GM20000 (cell line): ENCODE measurements around the gene CBR1.

Source experiments
- DNase-seq: peaks from one replicate; pipeline ENCODE4 v3.0.0; 2012; ENCODE audit warnings: low spot score
- CTCF ChIP-seq: IDR thresholded peaks from 2 replicates; pipeline ENCODE4 v1.5.1; 2012; ENCODE audit warnings: mild to moderate bottlenecking, control low read depth; ENCODE audit errors: extremely low read depth, missing control alignments

The CBR1 gene

GRCh38 chr21:36105327-36105842 is 35.6 kb downstream of the CBR1 start:
- TF ChIP-seq CTCF, result no peak
- no peak for DNase-seq

DNA sequence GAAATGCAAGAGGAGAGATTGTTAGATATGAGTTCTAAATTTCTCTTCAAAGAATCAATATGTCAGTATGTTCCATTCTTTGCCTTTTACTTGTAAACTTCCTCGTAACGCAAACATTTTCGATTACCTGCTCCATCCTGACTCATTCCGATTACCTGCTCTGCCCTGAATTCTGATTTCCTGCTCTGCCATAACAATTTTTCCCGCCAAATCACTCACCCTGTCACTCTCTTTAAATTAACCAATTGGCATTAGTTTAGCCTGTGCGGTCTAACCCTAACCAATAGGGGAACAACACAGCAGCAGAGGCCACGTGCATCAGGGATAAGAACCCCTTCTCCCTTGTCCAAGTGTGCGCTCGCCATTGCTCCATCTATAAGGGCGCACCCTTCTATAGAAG is 40.0 kb downstream of the CBR1 start:
- TF ChIP-seq CTCF, result no peak

GRCh38 chr21:36111238-36111637 is 41.4 kb downstream of the CBR1 start:
- DNase-seq, result no peak
- TF ChIP-seq CTCF, result no peak

More for the DNA sequence above, 40.0 kb downstream of the CBR1 start:
- DNase-seq, result no peak

GRCh38 chr21:36113647-36114428 is 44.0 kb downstream of the CBR1 start:
- no peak for TF ChIP-seq CTCF
- no peak for DNase-seq

GRCh38 chr21:36115138-36115730 is 45.4 kb downstream of the CBR1 start:
- TF ChIP-seq CTCF, result no peak
- no peak for DNase-seq

DNA sequence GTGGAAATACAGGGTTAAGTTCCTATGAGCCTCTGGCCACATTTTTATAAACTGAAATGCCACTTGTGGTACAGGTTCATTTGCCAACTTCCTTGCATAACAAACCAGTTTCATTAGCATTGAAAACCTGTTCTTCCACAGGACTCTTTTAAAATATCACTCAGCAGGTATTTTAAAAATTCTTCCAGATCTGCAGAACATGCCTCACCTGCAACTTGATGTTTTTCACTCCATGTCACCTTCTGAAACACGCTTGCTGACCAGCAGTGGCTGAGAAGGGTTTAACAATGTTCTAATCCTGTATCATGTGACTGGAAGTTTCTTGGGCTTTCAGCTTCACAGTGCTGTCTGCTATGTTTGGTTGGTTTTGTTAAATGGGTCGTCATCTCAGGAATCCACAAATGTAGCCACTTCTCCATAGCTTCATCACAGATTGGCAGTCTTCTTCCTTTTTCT is 47.5 kb downstream of the CBR1 start:
- TF ChIP-seq CTCF, result no peak
- no peak for DNase-seq

- no peak for DNase-seq
- no peak for TF ChIP-seq CTCF
Observed at GRCh38 chr21:36120304-36120888, 50.6 kb downstream of the CBR1 start.
